COR-L47 (cell line): ENCODE data around the gene BMAL2.
A peak's percentile ranks its signal among the peaks of the same experiment; 100 is the strongest.

ENCODE experiments used
- DNase-seq: peaks from one replicate; lab custom pipeline; 2025; lab: John Stamatoyannopoulos, UW

The BMAL2 gene

DNA sequence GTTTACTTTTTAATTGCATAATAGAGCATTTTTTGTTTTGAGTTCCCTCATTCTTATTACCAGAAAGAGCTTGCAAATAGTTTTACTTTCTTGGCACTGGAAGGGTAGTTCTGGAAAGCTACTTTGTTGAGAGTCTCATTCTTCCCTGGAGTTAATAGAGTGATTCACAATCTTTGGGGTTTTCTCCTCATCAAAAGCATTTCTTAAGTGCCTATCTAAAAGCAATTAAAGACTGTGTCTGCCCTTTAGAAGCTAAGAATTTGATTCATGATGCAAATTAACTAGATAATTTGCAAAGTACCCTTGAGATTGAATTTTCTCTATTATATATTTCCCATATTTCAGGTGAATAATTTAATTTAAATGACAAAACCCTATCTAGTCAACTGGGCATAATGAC lies 8.1 kb upstream of the BMAL2 start:
- no peak for DNase-seq

- DNase-seq = no peak
These were observed 1.8 kb upstream of the BMAL2 start for GRCh38 chr12:27330846-27331245.

- DNase-seq = no peak
These were observed 1.2 kb upstream of the BMAL2 start for GRCh38 chr12:27331291-27331926.

DNA sequence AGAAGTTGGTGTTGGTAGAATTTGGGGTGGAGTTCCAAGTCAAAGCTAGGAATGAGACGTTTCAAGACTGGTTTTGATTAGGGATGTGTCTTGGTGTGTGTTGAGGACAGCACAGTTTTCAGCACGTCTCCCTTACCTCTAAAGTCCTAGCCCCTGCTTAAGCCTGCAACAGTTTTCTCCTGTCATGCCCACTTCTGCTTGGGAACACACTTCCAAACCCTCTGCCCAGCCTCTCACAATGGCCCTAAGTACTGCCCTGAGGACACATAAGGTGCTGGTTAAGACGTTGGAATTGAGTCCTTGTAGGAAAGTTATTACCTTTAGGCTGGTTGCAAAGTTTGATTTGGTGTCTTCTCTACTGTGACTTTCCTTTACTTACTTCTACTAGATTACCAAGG lies 710 bp upstream of the BMAL2 start:
- DNase-seq = no peak

- no peak for DNase-seq
These were observed 276 bp upstream of the BMAL2 start for GRCh38 chr12:27332407-27332713.

DNA sequence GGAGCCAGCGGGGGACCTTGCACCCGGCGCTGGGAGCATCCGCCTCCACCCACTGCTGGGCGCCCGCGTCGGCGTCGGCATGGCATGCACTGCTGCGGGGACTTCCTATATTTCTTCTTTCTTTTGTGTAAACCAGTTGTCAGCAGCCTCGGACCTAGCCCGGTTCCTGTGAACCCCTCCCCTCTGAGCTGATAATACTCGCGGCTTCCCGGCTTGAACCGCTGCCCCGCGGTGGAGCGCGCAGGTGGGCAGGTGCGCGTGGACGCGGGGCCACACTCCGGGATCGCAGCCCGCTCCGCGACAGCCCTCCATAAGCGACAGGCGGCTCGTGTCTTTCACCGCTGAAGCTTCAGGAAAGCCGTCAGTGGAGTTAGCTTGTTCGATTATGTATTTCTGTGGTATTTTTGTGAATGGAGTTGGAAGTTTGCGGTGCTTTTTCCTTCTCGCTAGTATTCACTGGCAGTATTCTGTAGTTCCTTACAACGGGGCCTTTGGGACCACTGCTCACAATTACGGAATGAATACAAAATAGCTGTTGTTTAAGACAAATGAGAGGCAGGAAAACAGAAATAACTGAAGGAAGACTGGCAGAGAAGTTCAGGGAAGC lies 870 bp downstream of the BMAL2 start:
- DNase-seq = peak; percentile 4

DNA sequence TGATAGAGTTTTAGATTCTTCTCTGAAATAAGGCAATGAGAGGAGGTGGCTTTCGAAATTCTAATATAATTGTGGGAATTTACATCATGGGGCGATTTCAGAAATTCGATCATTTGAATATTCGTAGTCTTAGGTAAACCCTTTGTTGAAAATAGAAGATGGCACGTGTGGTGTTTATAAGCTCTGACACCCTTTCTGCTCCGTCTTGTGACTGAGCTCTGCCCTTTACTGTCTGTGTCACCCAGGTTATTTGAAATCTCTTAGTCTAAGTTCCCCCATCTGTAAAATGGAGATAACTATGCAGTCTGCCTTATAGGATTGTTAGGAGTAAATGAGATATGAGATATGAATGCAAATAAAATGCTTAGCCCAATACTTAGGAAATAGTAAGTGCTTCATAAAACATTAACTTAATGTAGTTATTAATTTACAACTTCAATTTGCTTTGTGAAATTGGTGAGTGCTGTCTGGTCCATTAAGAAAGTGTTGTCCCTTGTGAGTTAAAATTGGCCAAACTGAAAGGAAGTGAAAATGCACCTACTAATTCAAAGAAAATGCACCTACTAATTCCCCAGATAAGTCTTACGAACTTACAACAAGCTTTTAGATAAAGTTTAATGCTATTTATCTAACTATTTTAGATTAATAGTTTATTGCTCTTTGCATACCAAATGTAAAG lies 1.5 kb downstream of the BMAL2 start:
- no peak for DNase-seq

GRCh38 chr12:27334721-27335082 lies 2.1 kb downstream of the BMAL2 start:
- DNase-seq = no peak

DNA sequence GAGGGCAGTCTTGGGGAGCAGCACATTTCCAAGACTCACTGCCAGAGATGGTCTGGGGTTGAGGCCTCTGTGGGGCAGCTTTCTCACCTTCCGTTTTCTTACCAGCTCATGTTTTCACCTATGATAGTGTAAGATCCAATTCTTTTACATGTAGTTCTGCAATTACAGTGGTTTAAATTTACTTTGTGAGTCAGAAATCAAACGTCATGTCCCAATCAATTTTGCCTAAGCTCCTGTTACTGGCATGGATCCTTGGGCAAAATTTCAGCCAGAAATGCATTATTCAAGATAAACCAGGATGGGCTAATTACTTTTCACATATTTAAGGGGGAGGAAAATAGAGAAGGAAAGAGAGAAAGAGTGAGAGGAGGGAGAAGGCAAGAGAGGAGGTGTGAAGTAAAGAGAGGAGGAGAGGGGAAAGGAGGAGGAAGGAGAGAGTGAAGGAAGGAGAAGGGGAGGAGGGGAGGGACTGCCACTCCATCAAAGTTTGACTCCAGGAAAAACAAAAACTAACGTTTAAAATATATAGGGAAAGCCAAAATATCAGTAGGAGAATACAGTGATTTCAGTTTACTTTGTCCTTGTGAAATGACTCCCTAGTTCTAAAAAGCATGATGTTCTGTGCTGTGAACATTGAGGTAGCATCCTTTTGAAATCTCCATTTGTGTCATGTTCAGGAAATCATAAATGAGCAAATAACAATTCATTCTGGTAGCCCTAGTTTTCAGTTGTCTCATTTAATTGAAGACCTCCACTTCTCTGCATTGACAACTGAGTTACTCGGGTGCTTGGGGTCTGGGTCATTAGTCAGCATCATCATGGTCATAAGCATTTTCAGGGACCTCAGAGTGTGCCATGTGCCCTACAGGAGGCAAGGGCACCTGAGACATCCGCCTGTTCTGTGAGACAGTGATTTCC lies 3.0 kb downstream of the BMAL2 start:
- DNase-seq = no peak

DNA sequence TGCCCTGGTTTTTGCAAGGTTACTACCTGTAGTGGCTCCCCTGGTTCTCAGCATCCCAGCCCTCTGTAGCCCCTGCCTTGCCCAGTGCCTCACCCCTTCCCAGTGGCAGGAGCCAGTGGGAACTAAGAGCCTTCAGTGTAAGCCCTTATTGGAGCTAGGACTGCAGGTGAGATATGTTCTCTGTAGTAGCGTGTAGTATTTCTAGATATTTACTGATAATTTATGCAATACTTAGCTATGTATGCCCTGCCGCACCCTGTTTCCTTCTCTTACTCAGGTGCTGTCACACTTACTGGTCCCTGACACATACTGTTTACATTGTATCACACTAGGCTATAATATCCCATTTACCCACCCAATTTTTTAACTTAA lies 3.6 kb downstream of the BMAL2 start:
- no peak for DNase-seq

- DNase-seq = no peak
These were observed 4.7 kb downstream of the BMAL2 start for GRCh38 chr12:27337376-27337775.

DNA sequence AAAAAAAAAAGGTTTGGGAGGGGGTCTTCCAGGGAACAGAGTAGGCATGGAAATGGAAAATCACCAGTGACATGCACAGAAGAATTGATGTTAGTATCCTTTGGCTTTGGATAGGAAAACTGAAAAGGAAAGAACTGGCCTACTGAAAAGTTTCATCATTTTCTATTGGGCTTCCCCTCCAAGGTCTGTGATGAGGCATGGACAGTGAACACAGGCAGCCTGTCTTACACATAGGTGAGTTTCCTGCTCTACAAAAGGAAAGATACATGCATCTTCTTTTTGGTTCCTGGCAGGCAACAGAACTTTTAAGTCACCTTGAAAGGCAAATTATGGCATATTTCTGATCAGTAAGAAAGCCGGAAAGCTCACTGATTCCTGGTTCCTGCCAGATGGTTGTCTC lies 5.8 kb downstream of the BMAL2 start:
- no peak for DNase-seq

- DNase-seq = no peak
These were observed 8.3 kb downstream of the BMAL2 start for GRCh38 chr12:27340971-27341370.

- no peak for DNase-seq
These were observed 9.9 kb downstream of the BMAL2 start for GRCh38 chr12:27342536-27342935.

GRCh38 chr12:27343255-27344000 lies 10.8 kb downstream of the BMAL2 start:
- no peak for DNase-seq

- no peak for DNase-seq
These were observed 11.6 kb downstream of the BMAL2 start for GRCh38 chr12:27344246-27344645.

DNA sequence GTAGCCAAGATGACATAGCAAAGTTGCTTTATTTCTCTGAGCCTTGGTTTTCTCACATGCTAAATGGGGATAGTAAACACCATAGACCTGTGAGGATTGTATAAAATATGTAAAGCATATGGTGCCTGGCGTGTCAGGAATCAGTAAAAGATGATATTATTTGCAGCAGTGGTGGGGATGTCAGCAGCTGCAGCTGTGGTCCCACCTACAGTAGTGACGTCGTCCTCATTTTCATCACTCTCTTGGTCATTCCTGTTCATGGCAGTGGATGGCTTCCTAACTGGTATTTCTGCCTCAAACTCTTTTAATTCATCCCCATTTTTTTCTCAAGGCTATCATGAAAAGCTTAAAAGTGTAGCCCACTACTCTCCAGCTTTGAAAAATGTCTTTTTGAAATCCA lies 12.1 kb downstream of the BMAL2 start:
- DNase-seq = no peak

GRCh38 chr12:27345376-27345775 lies 12.7 kb downstream of the BMAL2 start:
- DNase-seq = no peak

DNA sequence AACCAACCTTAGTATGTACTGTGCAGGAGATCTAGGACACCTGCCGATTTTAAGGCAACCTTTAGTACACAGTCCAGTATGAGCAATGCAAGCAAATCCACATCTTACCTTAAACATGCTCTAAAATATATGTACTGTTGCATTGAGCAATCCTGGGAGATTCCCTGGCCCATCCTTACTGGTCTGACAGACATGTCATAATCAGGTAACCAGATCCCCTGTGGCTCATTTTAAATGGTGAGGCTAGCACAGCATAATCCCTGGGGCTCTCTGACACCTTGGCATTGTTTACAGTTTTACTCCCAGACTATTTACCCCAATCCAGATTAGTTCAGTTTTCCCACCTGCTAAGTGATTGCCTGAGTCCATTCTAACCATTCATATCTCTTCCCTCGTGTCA lies 15.1 kb downstream of the BMAL2 start:
- DNase-seq = no peak

GRCh38 chr12:27351476-27351875 lies 18.8 kb downstream of the BMAL2 start:
- no peak for DNase-seq

DNA sequence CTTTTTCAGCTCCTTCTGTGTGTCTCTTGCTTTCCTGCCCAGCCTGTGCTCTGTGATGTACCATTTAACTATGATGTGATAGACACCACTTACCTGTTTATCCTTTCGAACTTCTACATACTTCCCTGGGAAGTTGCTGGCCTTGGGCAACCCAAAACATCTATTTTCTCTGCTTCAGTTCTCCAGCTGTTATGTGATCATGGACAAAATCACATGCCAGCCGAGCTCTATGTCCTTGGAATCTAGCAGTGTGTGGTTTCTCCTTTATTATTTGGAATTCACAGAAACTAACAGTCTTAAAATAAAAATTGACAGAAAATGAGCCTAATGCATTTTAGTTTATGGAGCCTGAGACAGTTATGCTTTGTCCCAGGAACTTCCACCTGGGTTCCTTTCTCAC lies 22.9 kb downstream of the BMAL2 start:
- DNase-seq = no peak

- DNase-seq = no peak
These were observed 23.3 kb downstream of the BMAL2 start for GRCh38 chr12:27355979-27356378.
